Endothelial cell of umbilical vein (primary cell): Measurements from ENCODE around the gene CBY3. TPM values are rescaled to one million over a fixed set of nuclear protein-coding genes. Genes with fewer than 3 reads are reported as not detected.

Source experiments
- BruUV-seq: library from RNA; stranded (reverse); fragments of 400-500 nt; replicated peaks from 2 replicates; lab custom pipeline; 2021; lab: Mats Ljungman, UMichigan
- CTCF ChIA-PET: fragments of 300-600, 350-600 bp; sonication (Branson Sonifier 250); formaldehyde crosslinking; loops from one replicate; lab custom pipeline; 2021; ENCODE audit warnings: antibody characterized with exemption, inconsistent platforms; lab: Charles Lee
- POLR2A ChIA-PET: fragments of 300-600, 350-600 bp; sonication (Branson Sonifier 250); formaldehyde crosslinking; loops from one replicate; lab custom pipeline; 2021; ENCODE audit warnings: antibody characterized with exemption, inconsistent platforms; lab: Charles Lee
- DNase-seq: peaks from one replicate; pipeline ENCODE4 v3.0.0-alpha.2; 2011; ENCODE audit warnings: low read depth, low spot score
- FAIRE-seq: peaks from 2 replicates; lab custom pipeline; 2011; peaks lifted over from hg19 to GRCh38; lab: Jason Lieb, UNC
- H2AFZ ChIP-seq: 2 replicates; pipeline ENCODE4 v1.6.0; 2012; ENCODE audit warnings: low read depth, low read length, control low read depth, inconsistent platforms
- H3K27ac ChIP-seq: 2 replicates; pipeline ENCODE4 v1.5.1; 2011; ENCODE audit warnings: low read depth, mild to moderate bottlenecking, control low read depth, low read length, moderate library complexity; ENCODE audit not compliant: insufficient read depth
- H3K27me3 ChIP-seq, 2 experiments: 2 replicates each; pipeline versions ENCODE4 v1.6.0 to v1.6.1; 2011; ENCODE audit warnings: low read length in 2 of 2, mixed read lengths in 1 of 2; ENCODE audit not compliant: control insufficient read depth in 2 of 2, insufficient read depth in 2 of 2
- H3K36me3 ChIP-seq, 2 experiments: 2 replicates in 1 of 2; 3 replicates in 1 of 2; pipeline ENCODE4 v1.5.1; 2011; ENCODE audit warnings: low read length in 2 of 2, mild to moderate bottlenecking in 1 of 2, moderate library complexity in 1 of 2; ENCODE audit not compliant: control insufficient read depth in 2 of 2, insufficient read depth in 2 of 2; ENCODE audit errors: extremely low read depth in 1 of 2
- H3K4me1 ChIP-seq: 3 replicates; pipeline ENCODE4 v1.5.1; 2011; ENCODE audit warnings: mild to moderate bottlenecking, low read length; ENCODE audit not compliant: control insufficient read depth, insufficient read depth; ENCODE audit errors: extremely low read depth
- H3K4me2 ChIP-seq: 2 replicates; pipeline ENCODE4 v1.6.1; 2011; ENCODE audit warnings: low read length, control low read depth, mixed read lengths; ENCODE audit not compliant: insufficient read depth
- H3K4me3 ChIP-seq, 3 experiments: fragments of 200-600 bp in 1 of 3; sonication (generic), shearing (Covaris generic) in 1 of 3; replicated peaks in 1 of 3; 2 replicates each; pipeline ENCODE4 v1.5.1; 2011 to 2016; ENCODE audit warnings: control low read depth in 3 of 3, low read length in 3 of 3, mild to moderate bottlenecking in 2 of 3, inconsistent platforms in 1 of 3, low read depth in 1 of 3, moderate library complexity in 1 of 3; ENCODE audit not compliant: insufficient read depth in 1 of 3
- H3K79me2 ChIP-seq: 2 replicates; pipeline ENCODE4 v1.6.0; 2012; ENCODE audit warnings: low read length, inconsistent platforms; ENCODE audit not compliant: control insufficient read depth, insufficient read depth
- H3K9ac ChIP-seq: replicated peaks from 2 replicates; pipeline ENCODE3; 2011; ENCODE audit warnings: low read length, control low read depth; ENCODE audit not compliant: insufficient read depth; ENCODE audit errors: extremely low read depth
- H3K9me1 ChIP-seq: replicated peaks from 3 replicates; pipeline ENCODE4 v1.6.0; 2011; ENCODE audit warnings: mild to moderate bottlenecking, low read length; ENCODE audit not compliant: control insufficient read depth, insufficient read depth; ENCODE audit errors: extremely low read depth
- H3K9me3 ChIP-seq: replicated peaks from 2 replicates; pipeline ENCODE4 v1.5.1; 2012; ENCODE audit warnings: low read length, inconsistent platforms; ENCODE audit not compliant: control insufficient read depth, insufficient read depth
- H4K20me1 ChIP-seq: replicated peaks from 2 replicates; pipeline ENCODE3; 2011; ENCODE audit warnings: mild to moderate bottlenecking, low read length; ENCODE audit not compliant: control insufficient read depth, insufficient read depth; ENCODE audit errors: extremely low read depth
- EZH2 ChIP-seq: IDR thresholded peaks from 2 replicates; pipeline ENCODE4 v1.6.1; 2012; ENCODE audit warnings: borderline replicate concordance, low read depth, mild to moderate bottlenecking, moderate library complexity, low read length, inconsistent platforms; ENCODE audit not compliant: severe bottlenecking
- FOS ChIP-seq: IDR thresholded peaks from 2 replicates; pipeline ENCODE4 v1.6.1; 2011; ENCODE audit warnings: mild to moderate bottlenecking, low read length, moderate library complexity, borderline replicate concordance; ENCODE audit not compliant: insufficient read depth
- POLR2A ChIP-seq: IDR thresholded peaks from 2 replicates; pipeline ENCODE4 v1.6.1; 2012; ENCODE audit warnings: low read depth, mild to moderate bottlenecking, control low read depth, low read length
- POLR2AphosphoS5 ChIP-seq: IDR thresholded peaks from 2 replicates; pipeline ENCODE4 v1.6.1; 2012; ENCODE audit warnings: low read depth, mild to moderate bottlenecking, control low read depth, low read length, moderate library complexity; ENCODE audit not compliant: insufficient read depth
- dilution Hi-C: fragments of 300-500 bp; cut with MboI; formaldehyde crosslinking; loops from one replicate; pipeline ENCODE4 v1.15.0; 2019; ENCODE audit warnings: low sequenced_read_pairs; ENCODE audit not compliant: extremely low pct_ligation_motif_present
- intact Hi-C: fragments of 100-400 bp; cut with micrococcal nuclease; formaldehyde crosslinking; loops from one replicate; pipeline ENCODE4 v1.10.0; 2022
- polyA plus RNA-seq, 4 experiments: library from polyadenylated mRNA; depleted of rRNA in 3 of 4; stranded (reverse) in 3 of 4; unstranded in 1 of 4; fragments of >200 nt; gene quantifications; 2 replicates each; pipeline versions ENCODE4 v1.2.1 to v1.2.3, GENCODE V29; 2011 to 2012; ENCODE audit warnings: missing spikeins in 1 of 4
- total RNA-seq: library from RNA; stranded (reverse); gene quantifications from 2 replicates; pipeline ENCODE4 v1.2.3, GENCODE V29; 2021
- TF ChIP-seq, protein P1 (sequence below), 2 donors: IDR thresholded peaks; 1 replicate in 1 of 2; 2 replicates in 1 of 2; pipeline ENCODE4 v1.5.1; 2011; ENCODE audit warnings: low read length in 2 of 2, mild to moderate bottlenecking in 2 of 2, moderate library complexity in 2 of 2, control low read depth in 1 of 2, inconsistent platforms in 1 of 2, low read depth in 1 of 2; ENCODE audit not compliant: insufficient read depth in 1 of 2; ENCODE audit errors: extremely low read depth in 1 of 2

Gene CBY3
- total and polyA plus RNA-seq, 2 donors (not counting 3 experiments of a cell fraction or from before 2014, with no cell fraction given), result not detected

DNA sequence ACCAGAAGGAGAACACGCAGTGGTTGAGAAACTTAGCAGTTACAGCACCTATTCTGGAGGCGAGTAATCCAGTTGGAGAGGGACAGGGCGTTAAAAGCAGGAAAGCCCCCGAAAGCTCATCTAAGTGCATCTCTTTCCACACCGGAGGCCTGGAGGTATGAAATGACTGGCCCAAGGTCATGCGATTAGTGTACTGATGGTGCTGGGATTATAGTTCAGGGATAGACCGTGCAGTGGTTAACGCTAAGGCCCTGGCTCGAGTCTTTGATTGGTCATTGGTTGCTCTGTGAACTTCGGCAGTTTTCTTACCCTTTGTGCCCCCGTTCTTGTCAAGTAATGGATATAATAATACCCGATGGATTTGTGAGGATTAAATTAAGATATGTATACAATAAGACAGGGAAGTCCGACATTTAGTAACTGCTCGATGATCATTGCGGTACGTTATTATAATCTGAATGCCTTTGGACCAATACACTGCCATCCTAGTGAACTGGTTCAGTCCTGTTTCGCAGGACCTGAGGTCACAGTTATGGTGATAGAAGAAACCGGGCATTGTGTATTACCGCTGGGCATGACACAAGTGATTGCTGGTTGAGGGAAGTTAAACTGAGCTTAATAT is 18.9 kb upstream of the CBY3 start:
- Histone ChIP-seq H4K20me1 (no peaks in the 10 kb centered on the region), H3K9me1 (no peaks in the 10 kb centered on the region), H3K4me2 (peak overlapping the region; percentile 71), H3K79me2 (peaks cover 58% of the 10 kb centered on the region), H3K36me3 (peaks cover 3 to 4% of the 10 kb centered on the region in 2 experiments), H3K27ac (peak overlapping the region; percentile 90), H3K9ac (peak overlapping the region; percentile 96), H2AFZ (no peak overlapping the region), H3K9me3 (no peaks in the 10 kb centered on the region), H3K4me3 (peak overlapping the region; percentile 59 to 96 (median 90)), H3K4me1 (peaks cover 18% of the 10 kb centered on the region), H3K27me3 (no peaks in the 10 kb centered on the region)
- DNase-seq (peak; percentile 60), FAIRE-seq (peak; percentile 85)
- TF ChIP-seq, protein P1, sequence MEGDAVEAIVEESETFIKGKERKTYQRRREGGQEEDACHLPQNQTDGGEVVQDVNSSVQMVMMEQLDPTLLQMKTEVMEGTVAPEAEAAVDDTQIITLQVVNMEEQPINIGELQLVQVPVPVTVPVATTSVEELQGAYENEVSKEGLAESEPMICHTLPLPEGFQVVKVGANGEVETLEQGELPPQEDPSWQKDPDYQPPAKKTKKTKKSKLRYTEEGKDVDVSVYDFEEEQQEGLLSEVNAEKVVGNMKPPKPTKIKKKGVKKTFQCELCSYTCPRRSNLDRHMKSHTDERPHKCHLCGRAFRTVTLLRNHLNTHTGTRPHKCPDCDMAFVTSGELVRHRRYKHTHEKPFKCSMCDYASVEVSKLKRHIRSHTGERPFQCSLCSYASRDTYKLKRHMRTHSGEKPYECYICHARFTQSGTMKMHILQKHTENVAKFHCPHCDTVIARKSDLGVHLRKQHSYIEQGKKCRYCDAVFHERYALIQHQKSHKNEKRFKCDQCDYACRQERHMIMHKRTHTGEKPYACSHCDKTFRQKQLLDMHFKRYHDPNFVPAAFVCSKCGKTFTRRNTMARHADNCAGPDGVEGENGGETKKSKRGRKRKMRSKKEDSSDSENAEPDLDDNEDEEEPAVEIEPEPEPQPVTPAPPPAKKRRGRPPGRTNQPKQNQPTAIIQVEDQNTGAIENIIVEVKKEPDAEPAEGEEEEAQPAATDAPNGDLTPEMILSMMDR (IDR thresholded peaks at IDR 0.05; ENCODE audit: extremely low read depth in 1 of 2, insufficient read depth in 1 of 2, low read depth in 1 of 2, low read length in 2 of 2), result no peak
- TF ChIP-seq POLR2A (no peak), EZH2 (no peak), FOS (no peak), POLR2AphosphoS5 (peak; percentile 41)
- dilution Hi-C loops (no loop called here), intact Hi-C loops (loop anchor here (1.0 to 5.0 kb wide), 4 partner anchors 77 to 1543 kb away; partner anchors contain the start of genes HNRNPH1, MGAT4B, MRNIP and RACK1)
- CTCF ChIA-PET, result interaction anchor here (0.9 kb wide), 1 partner anchor 16 kb away, joined by 3 read pairs; no protein-coding TSS in a partner anchor
- POLR2A ChIA-PET, result interaction anchor here (4.4 kb wide), 1 partner anchor 76 kb away, joined by 18 read pairs; the partner anchor contains the start of gene HNRNPH1
- TSS peak; percentile 47 for BruUV-seq
